ENCODE data around the gene HELZ.
A peak's percentile ranks its signal among the peaks of the same experiment; 100 is the strongest.
"Not testable (repeated sequence)": the region's sequence is repeated elsewhere in the genome, so short reads cannot be mapped to it uniquely, and the experiment has no call there.

The HELZ gene

DNA sequence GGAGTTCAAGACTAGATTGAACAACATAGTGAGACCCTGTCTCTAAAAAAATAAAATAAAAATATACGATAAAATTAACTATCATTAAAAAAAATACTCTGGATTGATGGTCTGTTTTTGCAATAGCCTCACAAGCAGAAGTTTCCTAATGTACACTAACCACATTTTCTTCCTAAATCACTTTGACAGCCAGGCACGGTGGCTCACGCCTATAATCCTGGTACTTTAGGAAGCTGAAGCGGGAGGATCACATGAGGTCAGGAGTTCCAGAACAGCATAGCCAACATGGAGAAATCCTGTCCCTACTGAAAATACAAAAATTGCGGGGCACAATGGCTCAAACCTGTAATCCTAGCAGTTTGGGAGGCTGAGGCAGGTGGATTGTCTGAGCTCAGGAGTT lies 64.7 kb downstream of the HELZ start:
- DNase-seq: no peak

- no peak for DNase-seq
Observed at GRCh38 chr17:67178555-67178954, 66.4 kb downstream of the HELZ start.

DNA sequence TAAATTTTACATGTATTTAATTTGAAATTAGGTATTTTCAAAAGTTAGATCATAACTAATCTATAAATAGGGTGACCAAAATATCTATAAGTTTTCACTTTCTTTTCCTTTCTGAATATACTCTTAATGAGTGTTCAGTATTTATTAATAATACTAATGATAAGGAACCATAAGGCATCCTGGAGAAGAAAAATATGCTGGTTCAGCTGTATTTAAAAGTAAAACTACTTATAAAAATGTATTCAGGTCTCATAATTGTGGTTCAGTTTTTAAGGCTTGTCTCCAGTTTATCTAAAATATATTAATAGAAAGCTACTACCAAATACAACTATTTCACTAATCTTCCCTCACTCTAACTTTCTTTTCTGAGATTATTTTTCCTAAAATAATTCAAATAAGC lies 67.3 kb downstream of the HELZ start:
- DNase-seq: no peak

- no peak for DNase-seq
Observed at GRCh38 chr17:67174190-67174589, 70.8 kb downstream of the HELZ start.

DNA sequence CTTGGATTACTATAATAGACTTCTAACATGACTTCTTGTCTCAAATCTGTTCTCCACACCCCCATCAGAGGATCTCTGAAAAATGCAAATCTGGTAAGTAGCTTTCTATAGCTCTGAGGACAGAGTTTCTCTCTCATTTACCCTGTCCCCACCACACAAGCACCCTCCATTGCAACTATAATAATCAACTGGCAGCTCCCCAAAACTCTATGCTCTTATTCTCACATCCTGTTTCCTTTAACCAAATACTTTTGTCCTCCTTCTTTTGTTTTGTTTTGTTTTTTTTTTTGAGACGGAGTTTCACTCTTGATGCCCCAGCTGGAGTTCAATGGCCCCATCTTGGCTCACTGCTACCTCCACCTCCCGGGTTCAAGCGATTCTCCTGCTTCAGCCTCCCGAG lies 73.4 kb downstream of the HELZ start:
- DNase-seq: no peak

- DNase-seq: peak; percentile 41
Observed at GRCh38 chr17:67168496-67168895, 76.5 kb downstream of the HELZ start.

DNA sequence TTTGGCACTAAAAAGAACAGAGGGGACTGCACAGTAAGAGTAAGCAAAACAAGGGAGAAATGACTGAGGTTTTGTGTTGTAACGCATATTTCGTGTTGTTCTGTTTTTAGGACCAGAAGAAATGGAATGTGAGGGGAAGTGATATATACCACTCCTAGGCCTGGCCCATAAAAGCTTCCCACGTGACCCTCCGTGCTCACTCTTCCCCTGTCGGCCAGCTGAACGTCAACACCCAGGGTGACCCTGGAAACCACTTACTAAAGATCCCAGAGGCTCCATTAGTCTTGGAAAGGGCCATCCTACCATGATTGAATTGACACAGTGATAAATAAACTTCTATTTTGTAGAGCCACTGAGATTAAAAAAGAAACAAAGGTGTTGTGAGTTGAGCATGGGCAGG lies 79.8 kb downstream of the HELZ start:
- DNase-seq: no peak

DNA sequence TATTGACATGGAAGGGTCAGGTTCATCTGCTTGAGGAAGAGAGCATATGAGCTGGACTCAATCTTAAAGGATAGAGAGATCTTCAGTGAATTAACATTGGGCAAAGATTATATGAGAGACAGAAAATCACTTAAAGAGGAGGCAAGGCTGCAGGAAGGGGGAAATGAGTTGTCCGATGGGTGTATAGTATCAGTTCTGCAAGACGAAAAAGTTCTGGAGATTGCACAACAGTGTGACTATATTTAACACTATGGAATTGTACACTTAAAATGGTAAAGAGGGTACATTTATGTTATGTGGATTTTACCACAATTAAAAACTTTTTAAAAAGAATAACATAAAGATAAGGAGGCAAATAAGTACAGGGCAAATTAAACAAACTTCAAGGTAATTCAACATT lies 80.7 kb downstream of the HELZ start:
- no peak for DNase-seq

DNA sequence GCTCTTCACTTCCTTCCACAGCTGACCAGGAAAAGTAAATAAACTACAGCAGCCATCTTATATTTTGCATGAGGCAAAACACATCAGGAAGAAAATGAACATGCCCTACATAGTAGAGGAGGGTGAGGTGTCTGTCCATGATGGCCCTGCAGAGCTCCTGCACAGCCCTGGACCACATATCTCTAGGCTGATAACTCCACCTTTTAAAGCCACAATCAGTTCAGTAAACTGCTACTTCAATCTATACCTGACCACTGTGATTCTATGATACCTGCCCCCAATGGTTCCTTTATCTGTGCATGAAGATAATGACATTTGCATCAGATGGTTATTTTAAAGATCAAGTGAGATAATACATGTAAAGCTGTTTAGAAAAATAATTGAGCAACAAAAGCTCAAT lies 82.2 kb downstream of the HELZ start:
- DNase-seq: no peak

DNA sequence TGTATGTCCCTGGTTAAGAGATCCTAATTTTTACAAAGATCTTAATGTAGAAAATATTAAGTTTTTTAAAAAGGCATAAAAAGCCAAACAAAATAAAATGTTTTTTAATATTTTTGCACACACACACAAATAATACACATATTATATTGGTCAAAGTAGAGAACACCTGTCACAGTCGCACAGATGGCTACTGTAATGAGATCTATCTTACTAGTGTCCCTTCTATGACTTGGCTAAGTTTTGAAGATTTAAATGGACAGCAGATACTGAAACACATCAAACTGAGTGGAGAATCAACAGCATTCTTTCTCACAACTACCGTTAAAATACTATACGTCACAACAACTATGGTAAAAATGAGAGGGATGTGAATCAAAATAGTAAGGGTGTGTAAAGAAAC lies 83.4 kb downstream of the HELZ start:
- DNase-seq: no peak

- no peak for DNase-seq
Observed at GRCh38 chr17:67160791-67161190, 84.2 kb downstream of the HELZ start.

DNA sequence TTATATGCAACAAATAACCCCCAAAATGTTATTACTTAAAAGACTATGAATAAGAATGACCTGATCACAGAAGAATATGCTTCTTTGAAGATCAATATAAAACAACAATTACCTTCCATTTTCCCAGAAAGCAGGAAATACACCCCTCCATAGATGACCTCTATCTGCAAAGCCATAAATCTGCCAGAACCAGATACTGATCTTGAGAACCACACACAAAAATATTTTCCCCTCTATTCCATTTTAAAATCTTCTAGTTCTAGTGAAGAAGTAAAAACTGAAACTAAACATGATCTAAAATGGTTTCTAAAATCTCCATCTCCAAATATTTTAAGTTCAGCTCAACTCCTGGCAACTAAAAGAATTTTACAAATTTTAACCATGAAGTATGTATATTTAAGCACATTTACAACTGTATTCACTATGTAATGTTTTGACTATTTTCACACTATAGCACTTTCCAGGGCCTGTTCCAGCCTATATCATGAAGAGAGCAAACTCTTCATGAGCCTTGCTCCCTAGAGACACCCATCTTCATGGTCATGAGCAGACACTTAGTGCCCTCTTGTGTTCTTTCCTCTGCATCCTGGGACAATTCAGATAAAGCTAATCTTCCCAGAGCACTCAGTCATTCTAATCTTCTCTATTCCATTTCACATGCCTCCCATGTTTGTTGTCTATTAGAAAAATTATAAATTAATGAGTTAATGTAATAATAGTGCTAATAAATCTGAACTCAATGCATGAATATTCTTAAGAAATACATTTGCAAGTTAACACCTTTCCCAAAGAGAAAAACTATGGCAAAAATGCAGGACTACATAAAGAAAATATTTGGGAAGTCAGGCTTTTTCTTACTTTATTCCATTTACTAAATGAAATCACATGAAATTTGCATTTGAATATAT lies 87.0 kb downstream of the HELZ start:
- DNase-seq: peak; percentile 85

DNA sequence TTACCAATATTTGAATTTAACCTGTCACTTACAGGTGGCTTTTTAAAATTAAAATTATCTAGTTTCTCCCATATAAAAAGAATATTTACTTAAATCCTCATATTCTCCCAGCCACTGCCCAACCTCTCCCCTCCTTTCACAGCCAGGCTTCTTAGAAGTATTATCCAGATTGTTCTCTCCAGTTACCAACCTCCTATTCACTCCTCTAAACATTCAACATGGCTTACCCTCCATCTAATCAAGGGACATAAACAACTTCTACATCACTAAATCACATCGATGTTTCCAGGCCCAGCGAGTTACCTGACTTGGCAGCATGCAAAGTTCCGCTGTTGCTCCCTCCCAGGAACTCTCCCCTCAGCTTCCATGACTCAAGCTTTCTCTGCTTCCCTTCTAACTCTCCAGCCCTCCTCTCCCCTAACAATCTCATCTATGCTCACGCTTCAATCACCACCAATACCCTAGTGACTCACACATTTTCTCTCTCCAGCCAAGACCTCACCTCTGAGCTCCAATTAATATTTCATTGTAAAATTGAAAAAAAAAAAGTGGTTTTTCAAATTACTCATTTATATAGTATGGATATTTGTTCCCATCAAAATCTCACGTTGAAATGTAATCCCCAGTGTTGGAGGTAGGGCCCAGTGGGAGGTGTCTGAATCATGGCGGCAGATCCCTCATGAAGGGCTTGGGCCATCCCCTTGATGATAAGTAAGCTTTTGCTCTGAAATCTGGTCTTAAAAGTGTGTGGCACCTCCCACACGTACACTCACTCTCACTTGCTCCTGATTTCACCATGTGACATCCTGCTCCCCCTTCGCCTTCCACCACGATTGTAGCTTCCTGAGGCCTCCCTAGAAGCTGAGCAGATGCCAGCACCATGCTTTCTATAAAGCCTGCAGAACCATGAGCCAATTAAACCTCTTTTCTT lies 88.5 kb downstream of the HELZ start:
- no peak for DNase-seq

DNA sequence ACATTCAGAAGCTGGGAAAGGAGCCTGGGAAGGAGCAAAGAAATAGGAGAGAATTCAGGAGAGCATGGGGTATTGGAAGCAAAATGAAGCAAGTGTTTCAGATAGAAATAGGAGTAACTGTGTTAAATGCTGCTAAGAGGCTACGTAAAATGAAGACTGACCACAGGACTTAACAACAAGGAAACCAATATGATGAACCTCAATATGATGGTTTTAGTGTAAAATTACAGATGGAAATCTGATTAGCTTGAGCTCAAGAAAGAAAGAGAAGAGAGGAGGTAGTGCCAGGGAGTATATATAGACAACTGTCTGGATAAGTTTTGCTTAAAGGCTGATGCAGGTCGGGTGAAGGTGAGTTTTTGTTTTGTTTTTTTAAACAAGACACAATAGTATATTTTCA lies 92.2 kb downstream of the HELZ start:
- DNase-seq: no peak

DNA sequence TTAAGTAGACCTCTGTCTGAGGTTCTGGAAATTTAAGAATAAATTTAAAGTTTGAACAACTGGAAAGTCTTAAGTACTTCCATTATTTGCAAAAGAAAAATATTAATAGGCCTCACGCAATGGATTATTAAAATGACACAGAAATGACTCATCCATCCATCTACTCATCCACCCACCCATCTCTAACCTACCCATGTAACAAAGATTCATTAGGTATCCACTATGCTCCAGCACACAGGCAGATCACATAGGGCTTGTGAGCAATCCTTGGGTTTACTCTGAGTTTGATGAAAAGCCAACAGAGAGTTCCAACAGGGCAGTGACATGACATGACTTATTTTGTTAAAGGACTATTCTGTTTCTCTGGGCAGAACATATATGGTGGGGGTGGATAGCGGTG lies 93.3 kb downstream of the HELZ start:
- no peak for DNase-seq

GRCh38 chr17:67150826-67151225 lies 94.2 kb downstream of the HELZ start:
- DNase-seq: no peak

GRCh38 chr17:67148352-67148751 lies 96.6 kb downstream of the HELZ start:
- no peak for DNase-seq

DNA sequence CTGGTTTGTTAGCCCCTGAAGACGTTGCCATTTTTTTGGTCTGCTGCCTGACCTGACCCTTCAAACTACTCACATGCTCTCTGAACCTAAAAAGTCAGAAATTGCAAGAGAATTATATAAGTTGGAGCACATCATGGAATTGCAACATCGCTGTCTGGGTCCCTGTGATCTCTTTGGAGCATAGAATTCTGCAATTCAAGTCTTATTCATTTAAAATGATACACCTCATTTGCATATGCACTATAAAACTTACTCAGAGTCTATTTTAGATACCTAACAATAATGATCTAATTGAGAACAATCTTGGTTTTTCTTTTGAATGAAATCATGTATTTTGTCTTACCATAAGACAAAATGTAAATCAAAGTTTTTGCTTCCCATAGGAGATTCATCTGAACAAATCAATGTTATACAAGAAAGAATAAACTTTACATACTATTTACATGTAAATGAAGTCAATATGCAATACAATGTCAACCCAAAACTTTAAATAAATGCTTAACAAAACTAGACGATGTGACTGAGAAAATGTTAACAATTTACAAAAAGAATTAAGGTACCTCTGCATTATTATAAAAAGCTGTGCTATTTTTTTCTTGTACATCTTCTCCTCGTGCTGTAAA lies 99.7 kb downstream of the HELZ start:
- DNase-seq: no peak

DNA sequence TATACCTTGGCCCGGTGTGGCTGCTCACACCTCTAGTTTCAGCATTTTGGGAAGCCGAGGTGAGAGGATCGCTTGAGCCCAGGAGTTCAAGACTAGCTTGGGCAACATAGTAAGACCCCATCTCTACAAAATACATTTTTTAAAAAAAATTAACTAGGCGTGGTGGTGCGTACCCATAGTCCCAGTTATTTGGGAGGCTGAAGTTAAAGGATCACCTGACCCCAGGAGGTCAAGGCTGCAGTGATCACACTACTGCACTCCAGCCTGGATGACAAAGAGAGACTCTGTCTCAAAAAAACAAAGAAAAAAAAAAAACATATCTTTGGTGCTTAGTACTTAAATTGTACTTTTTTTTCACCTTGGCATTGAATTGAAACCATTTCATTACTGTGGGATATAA lies 101.7 kb downstream of the HELZ start:
- DNase-seq: no peak

GRCh38 chr17:67142030-67142429 lies 103.0 kb downstream of the HELZ start:
- not testable (repeated sequence) for DNase-seq

GRCh38 chr17:67139784-67140665 lies 105.0 kb downstream of the HELZ start:
- DNase-seq: peak; percentile 39

DNA sequence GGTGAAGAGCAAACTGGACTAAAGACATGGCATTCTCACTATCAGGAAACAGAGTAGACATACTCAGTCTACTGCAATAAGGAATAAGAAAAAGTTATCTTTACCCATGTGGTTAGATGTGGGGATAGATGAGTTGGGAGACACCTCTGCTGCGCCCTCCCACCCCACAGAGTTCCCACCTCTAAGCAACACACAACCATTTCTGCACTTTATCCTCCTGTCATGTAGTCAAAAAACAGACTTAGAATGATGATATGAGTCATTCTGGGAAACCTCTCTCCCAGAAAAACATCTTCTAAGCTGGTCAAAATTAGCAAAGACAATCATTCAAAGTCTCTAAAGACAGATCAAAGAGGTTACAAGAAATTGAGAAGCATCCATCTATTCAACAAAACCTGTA lies 105.7 kb downstream of the HELZ start:
- no peak for DNase-seq
